Urothelium cell line (cell line): ENCODE data around the gene EPAS1.

Experiments
- DNase-seq: peaks from one replicate; pipeline ENCODE4 v3.0.0; 2011; ENCODE audit warnings: low spot score, mixed read lengths
- FAIRE-seq: peaks from 2 replicates; lab custom pipeline; 2011; peaks lifted over from hg19 to GRCh38; lab: Jason Lieb, UNC

The EPAS1 gene

GRCh38 chr2:46361920-46362666 is 64.9 kb downstream of the EPAS1 start:
- FAIRE-seq (no peak), DNase-seq (no peak)

DNA sequence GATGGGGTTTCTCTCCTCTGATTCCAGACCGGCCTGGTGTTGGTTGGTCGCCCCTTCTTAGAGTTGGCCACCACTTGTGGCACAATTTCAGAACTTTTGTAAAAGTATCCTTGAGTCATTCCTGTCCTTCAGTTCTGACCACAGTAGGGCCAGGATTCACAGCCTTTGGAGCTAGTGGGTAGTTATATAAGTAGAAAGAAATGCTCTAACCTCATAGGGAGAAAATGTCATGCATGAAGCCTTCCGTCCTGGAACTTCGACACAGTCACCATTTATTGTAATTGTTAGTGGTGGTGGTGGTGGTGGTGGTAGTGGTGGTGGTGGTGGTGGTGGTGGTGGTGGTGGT is 65.4 kb downstream of the EPAS1 start:
- FAIRE-seq = no peak

DNA sequence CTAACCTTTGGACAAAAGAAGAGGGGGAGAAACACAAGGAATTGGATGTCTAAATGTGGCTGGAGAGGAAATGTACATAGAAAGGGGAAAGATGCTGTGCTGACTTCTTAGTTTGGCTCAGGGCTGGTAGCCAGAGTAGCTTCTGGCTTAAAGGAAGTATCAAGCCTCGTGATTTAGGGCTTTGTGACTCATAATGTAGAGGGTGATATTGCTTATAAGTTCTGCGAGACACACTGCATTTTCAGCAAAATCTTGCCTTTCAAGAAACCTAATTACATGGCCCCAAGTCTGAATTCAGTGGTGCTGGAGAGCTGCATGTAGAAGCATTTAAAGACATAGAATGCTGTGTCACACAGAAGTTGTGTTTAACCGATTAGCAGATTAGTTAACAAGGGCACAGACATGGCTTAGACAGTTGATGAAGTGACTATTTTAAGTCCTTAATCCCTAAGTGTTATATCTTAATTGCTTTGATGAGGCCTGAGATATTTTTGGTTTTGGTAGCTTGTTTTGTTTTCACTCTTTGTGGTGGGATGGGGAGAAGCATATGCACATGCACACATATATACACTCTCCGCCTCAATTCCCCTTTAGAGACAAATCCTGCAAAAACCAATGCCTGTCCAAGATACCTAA is 66.4 kb downstream of the EPAS1 start:
- no peak for FAIRE-seq
- DNase-seq = no peak

More for the DNA sequence above, 65.4 kb downstream of the EPAS1 start:
- no peak for DNase-seq

GRCh38 chr2:46364797-46365457 is 67.7 kb downstream of the EPAS1 start:
- DNase-seq (peak; percentile 58), FAIRE-seq (no peak)

GRCh38 chr2:46365913-46366667 is 68.9 kb downstream of the EPAS1 start:
- DNase-seq (peak; percentile 37), FAIRE-seq (no peak)

DNA sequence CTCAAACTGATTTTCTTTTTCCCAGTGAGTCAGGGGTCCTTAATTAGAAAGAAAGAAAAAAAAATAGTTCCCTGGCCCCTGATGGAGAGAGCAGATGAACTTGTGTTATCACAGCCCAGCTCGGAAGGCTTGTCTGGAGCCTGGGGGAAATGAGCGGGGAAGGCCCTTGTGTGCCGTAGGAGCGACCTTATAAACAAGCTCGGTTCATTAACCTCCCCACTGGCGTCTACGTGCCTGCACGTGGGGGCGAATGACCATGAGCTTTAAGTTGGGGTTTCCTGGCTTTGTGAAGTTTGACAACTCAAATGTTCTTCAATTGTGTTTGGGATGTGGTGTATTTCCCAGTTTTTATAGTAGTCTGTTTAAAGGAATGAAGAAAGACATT is 69.5 kb downstream of the EPAS1 start:
- no peak for DNase-seq
- no peak for FAIRE-seq

- FAIRE-seq (no peak), DNase-seq (no peak)
Measured at GRCh38 chr2:46367286-46367685, 70.1 kb downstream of the EPAS1 start.

DNA sequence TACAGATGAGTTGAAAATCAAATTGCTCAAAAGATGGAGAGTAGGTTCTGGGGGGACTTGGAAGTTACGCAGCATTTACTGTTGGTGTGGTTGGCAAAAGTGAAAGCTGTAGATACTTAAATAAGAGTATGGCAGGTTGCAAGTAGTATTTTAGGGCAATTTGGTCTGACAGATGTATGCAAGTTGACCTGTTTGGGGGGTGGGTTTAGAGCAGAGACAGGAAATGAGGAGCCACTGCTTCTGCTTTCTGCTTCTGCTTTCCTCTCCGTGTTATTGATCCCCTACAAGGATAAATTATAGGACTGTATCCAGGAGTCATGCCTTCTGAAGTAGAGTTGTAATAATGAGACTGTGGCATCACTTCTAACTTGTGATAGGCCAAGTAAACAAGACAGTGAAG is 71.2 kb downstream of the EPAS1 start:
- FAIRE-seq = no peak
- no peak for DNase-seq

- DNase-seq = no peak
- FAIRE-seq = no peak
Measured at GRCh38 chr2:46369783-46370182, 72.6 kb downstream of the EPAS1 start.

DNA sequence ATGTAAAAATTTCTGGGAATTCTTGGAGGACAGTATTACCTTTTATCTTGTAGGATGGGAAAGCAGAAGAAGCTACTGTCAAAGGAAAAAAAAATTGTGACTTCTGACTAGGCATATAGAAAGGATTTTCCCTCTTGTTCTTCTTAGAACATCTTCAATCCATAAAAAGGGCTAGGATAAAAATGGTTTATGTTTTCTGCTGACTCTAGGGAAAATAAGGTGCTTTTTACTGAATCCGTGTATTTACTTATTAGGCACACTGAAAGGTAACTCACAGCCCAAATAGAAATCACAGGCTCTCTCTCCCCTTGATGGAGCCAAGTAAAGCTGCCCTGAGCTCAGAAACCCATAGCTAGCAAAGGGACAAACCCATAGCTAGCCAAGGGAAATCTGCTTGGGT is 74.6 kb downstream of the EPAS1 start:
- no peak for DNase-seq
- FAIRE-seq = no peak

DNA sequence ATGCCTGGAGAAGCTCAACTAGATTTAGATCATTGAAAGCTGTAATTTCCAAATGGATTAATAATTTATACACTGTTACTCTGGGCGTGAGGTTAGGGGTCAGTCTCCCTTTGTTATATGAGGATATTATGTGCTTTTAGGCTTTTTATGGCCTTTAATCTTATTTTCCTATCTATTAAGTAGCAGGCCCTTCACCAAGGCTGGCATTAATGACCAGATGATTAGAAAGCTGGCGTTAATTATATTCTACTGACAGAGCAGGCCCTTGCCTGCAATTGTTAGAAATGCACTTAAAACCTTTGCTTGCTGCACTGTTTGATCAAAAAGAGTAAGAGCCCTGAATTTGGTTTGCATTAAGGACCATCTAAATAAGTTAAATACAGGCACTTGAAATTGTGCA is 75.3 kb downstream of the EPAS1 start:
- DNase-seq (no peak), FAIRE-seq (no peak)

- DNase-seq (no peak), FAIRE-seq (no peak)
Measured at GRCh38 chr2:46373238-46373637, 76.0 kb downstream of the EPAS1 start.

GRCh38 chr2:46375566-46376125 is 78.4 kb downstream of the EPAS1 start:
- no peak for DNase-seq
- peak; percentile 81 for FAIRE-seq

DNA sequence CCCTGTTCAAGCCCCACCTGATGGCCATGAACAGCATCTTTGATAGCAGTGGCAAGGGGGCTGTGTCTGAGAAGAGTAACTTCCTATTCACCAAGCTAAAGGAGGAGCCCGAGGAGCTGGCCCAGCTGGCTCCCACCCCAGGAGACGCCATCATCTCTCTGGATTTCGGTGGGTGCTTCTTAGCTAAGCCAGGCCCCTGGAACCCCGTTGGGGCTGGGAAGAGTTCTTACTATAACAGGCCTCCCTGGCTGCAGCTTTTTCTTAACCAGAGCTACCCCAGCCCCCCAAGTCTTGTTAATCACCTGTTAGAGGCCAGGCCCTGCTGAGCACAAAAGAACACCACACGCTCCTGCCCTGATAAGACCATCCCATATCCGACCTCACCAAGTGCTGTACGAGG is 79.4 kb downstream of the EPAS1 start:
- no peak for FAIRE-seq

GRCh38 chr2:46377101-46377581 is 79.9 kb downstream of the EPAS1 start:
- FAIRE-seq (peak; percentile 53), DNase-seq (no peak)

More for the DNA sequence above, 79.4 kb downstream of the EPAS1 start:
- DNase-seq = no peak

DNA sequence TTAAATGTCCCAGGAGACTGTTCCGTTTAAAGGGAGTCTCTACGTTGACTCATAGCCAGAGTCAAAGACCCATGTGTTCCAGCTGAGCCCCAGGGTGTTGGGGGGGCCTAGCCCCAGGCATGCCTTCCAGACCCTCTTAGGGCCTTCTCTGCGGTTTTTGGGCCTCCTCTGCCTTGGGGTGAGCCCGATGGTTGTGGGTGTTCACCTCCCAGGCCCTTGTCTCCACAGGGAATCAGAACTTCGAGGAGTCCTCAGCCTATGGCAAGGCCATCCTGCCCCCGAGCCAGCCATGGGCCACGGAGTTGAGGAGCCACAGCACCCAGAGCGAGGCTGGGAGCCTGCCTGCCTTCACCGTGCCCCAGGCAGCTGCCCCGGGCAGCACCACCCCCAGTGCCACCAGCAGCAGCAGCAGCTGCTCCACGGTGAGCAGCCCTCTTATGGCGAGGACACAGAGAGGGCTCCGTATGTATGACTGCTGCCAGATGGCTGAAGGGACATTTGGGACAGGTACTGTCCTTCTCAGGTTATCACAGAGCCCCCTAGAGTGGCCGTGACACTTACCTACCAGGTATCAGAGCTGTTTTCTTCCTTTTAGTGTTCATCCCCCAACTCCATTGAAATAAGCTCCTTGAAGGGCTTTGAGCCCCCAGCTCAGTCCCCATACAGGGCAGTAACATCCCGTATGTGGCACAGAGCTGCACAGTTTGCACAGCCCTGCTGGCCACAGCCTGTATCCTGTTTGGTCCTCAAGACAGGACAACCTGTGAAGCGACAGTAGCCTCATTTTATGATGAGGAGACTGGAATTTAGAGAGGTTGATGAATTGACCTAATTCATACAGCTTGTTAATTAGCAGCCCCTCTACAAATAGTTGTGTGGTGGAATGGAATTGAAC is 80.7 kb downstream of the EPAS1 start:
- DNase-seq = no peak
- FAIRE-seq = peak; percentile 76

DNA sequence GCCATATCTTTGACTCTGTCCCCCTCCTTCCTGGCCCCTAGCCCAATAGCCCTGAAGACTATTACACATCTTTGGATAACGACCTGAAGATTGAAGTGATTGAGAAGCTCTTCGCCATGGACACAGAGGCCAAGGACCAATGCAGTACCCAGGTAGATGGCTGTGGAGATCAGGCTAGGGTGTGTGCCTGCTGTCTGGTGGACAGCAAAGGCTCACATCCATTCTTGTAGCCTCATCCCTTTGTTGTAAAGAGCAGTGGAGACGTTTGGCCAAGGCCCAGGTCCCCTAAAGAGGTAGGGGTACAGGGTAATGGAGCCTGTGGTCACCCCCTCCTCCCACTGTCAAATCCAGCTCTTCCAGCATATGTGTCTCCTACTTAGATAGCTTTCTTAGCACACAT is 81.4 kb downstream of the EPAS1 start:
- no peak for FAIRE-seq

DNA sequence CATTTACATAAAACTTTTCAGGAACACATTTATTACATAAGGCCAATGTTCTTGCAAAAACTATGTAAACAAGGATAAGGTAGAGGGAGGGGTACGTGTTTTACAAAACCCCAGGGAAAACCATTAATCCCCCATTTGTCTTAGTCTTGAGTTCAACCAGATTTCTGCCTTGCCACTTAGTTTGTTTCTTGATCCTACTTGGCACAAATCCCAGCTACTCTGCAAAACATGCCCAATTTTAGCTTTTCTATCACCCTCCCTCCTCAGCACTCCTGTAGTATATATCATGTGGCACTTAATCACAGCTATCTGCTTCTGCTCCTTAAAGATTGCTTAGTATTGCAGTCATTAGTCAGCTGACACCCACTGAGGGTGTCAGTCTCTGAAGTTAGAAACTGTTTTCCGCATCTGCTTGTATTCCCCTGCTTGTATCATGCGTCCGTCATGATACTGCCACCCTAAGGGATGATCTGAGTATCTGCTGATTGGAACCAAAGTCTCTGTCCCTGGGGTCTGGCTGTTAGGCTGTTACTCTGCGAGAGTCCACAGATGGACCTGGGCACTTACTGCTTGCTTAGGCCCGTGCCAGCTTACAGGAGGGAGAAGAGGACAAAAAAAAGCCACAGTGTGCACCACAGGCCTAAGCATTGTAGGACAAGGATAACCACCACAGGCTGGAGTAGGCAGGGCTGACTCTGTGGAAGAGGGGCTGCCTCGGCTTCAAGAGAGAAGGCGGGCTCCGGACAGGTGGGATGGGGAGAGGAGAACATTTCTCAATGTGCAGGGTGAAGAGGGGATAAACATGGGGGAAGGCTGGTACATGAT is 82.2 kb downstream of the EPAS1 start:
- no peak for DNase-seq

More for the DNA sequence above, 81.4 kb downstream of the EPAS1 start:
- DNase-seq = no peak

More for the DNA sequence above, 82.2 kb downstream of the EPAS1 start:
- FAIRE-seq = peak; percentile 77
